PC-3 (cell line): Measurements from ENCODE around the gene HYCC1. TPM values are rescaled to one million over a fixed set of nuclear protein-coding genes. Genes with fewer than 3 reads are reported as not detected.
A peak's percentile ranks its signal among the peaks of the same experiment; 100 is the strongest.

Source experiments
- ATAC-seq: fragments of 200-7000 bp; cut with Tn5 transposase; 2 replicates; pipeline ENCODE4 v1.9.1; 2020; ENCODE audit warnings: mild to moderate bottlenecking, moderate library complexity
- BruUV-seq: library from RNA; stranded (reverse); fragments of 400-500 nt; replicated peaks from 2 replicates; lab custom pipeline; 2021; lab: Mats Ljungman, UMichigan
- CTCF ChIA-PET: fragments of 300-600 bp; sonication (Branson Sonifier 250); formaldehyde crosslinking; loops from one replicate; lab custom pipeline; 2022; ENCODE audit warnings: antibody characterized with exemption; lab: Charles Lee
- POLR2A ChIA-PET: fragments of 300-600 bp; sonication (Branson Sonifier 250); formaldehyde crosslinking; loops from one replicate; lab custom pipeline; 2022; ENCODE audit warnings: antibody characterized with exemption; ENCODE audit not compliant: unreplicated experiment; lab: Charles Lee
- DNase-seq: peaks from one replicate; pipeline ENCODE4 v3.0.0-alpha.2; 2015
- H2AFZ ChIP-seq: fragments of 300-600 bp; sonication (generic); 2 replicates; pipeline ENCODE4 v1.6.0; 2016; ENCODE audit warnings: antibody characterized with exemption, low read length
- H3F3A ChIP-seq: fragments of 300-600 bp; sonication (generic); one replicate; pipeline ENCODE4 v1.6.0; 2017; ENCODE audit warnings: antibody characterized with exemption, low read length, control low read depth, mild to moderate bottlenecking; ENCODE audit not compliant: unreplicated experiment
- H3K27ac ChIP-seq: fragments of 300-600 bp; sonication (generic); 2 replicates; pipeline ENCODE4 v1.5.1; 2016; ENCODE audit warnings: mild to moderate bottlenecking, low read length
- H3K27me3 ChIP-seq: fragments of 300-600 bp; sonication (generic); 2 replicates; pipeline ENCODE4 v1.6.1; 2016; ENCODE audit warnings: low read length, mixed read lengths
- H3K36me3 ChIP-seq: fragments of 300-600 bp; sonication (generic); 2 replicates; pipeline ENCODE4 v1.6.1; 2016; ENCODE audit warnings: low read depth, mixed run types, low read length, mixed read lengths
- H3K4me1 ChIP-seq: fragments of 300-600 bp; sonication (generic); 2 replicates; pipeline ENCODE4 v1.5.1; 2016; ENCODE audit warnings: low read length; ENCODE audit not compliant: insufficient read depth
- H3K4me2 ChIP-seq: fragments of 300-600 bp; sonication (generic); 2 replicates; pipeline ENCODE4 v1.6.0; 2016; ENCODE audit warnings: low read length
- H3K4me3 ChIP-seq: fragments of 300-600 bp; sonication (generic); 2 replicates; pipeline ENCODE4 v1.5.1; 2016; ENCODE audit warnings: mild to moderate bottlenecking, low read length, mixed read lengths
- H3K79me2 ChIP-seq: fragments of 300-600 bp; sonication (generic); 2 replicates; pipeline ENCODE4 v1.6.1; 2017; ENCODE audit warnings: low read length, mixed read lengths
- H3K9ac ChIP-seq: fragments of 300-600 bp; sonication (generic); 2 replicates; pipeline ENCODE4 v1.6.0; 2016; ENCODE audit warnings: mild to moderate bottlenecking, low read length
- H3K9me2 ChIP-seq: fragments of 300-600 bp; sonication (generic); replicated peaks from 2 replicates; pipeline ENCODE4 v1.6.1; 2016; ENCODE audit warnings: mixed run types, low read length, mixed read lengths
- H3K9me3 ChIP-seq: fragments of 300-600 bp; sonication (generic); 2 replicates; pipeline ENCODE4 v1.6.1; 2016; ENCODE audit warnings: low read length, mixed read lengths
- H4K20me1 ChIP-seq: fragments of 300-600 bp; sonication (generic); 2 replicates; pipeline ENCODE4 v1.6.1; 2016; ENCODE audit warnings: low read length, mixed read lengths
- CTCF ChIP-seq: fragments of 300-600 bp; sonication (generic); conservative IDR thresholded peaks from 2 replicates; pipeline ENCODE4 v1.5.1; 2017; ENCODE audit warnings: antibody characterized with exemption, low read depth, mild to moderate bottlenecking, low read length
- EZH2 ChIP-seq: fragments of 300-600 bp; sonication (generic); IDR thresholded peaks from one replicate; pipeline ENCODE4 v1.6.1; 2017; ENCODE audit warnings: antibody characterized with exemption, mild to moderate bottlenecking, low read length; ENCODE audit not compliant: unreplicated experiment
- EZH2phosphoT487 ChIP-seq: fragments of 300-600 bp; sonication (generic); IDR thresholded peaks from 2 replicates; pipeline ENCODE4 v1.6.1; 2018; ENCODE audit warnings: mild to moderate bottlenecking, antibody characterized with exemption, low read length, borderline replicate concordance
- intact Hi-C: fragments of 100-400 bp; cut with micrococcal nuclease; formaldehyde crosslinking; loops from 2 replicates; pipeline ENCODE4 v1.9.0; 2023
- total RNA-seq: library from RNA; depleted of rRNA; stranded (reverse); fragments of >200 nt; gene quantifications from 2 replicates; pipeline ENCODE4 v1.2.3, GENCODE V29; 2014

HYCC1 gene
- total RNA-seq, 1 experiment from 2014 or later = 15.5 TPM

- Histone ChIP-seq H3K9ac (no peak overlapping the region), H4K20me1 (peaks cover 23% of the 10 kb centered on the region), H3K27me3 (no peaks in the 10 kb centered on the region), H3K4me1 (peaks cover 21% of the 10 kb centered on the region), H3K4me3 (no peak overlapping the region), H3K9me2 (no peaks in the 10 kb centered on the region), H3K36me3 (no peaks in the 10 kb centered on the region), H3K9me3 (no peaks in the 10 kb centered on the region), H3K4me2 (peak overlapping the region; percentile 21; the same call in 1 of the 2 replicates), H3K79me2 (peaks cover 69% of the 10 kb centered on the region), H3F3A (no peaks in the 10 kb centered on the region), H2AFZ (no peak overlapping the region), H3K27ac (no peak overlapping the region)
- DNase-seq = no peak
- TF ChIP-seq CTCF (no peak), EZH2phosphoT487 (no peak), EZH2 (no peak)
- intact Hi-C loops = loop anchor here (5.0 kb wide), 1 partner anchor 79 kb away; no protein-coding TSS in a partner anchor
- BruUV-seq = no TSS peak
- no peak for ATAC-seq
- CTCF ChIA-PET = no interaction called here
- POLR2A ChIA-PET = no interaction called here
Measured at GRCh38 chr7:23011222-23011924, 2.6 kb downstream of the HYCC1 start.

GRCh38 chr7:23009303-23009702 lies 4.6 kb downstream of the HYCC1 start:
- Histone ChIP-seq H3K4me2 (no peak overlapping the region), H3K79me2 (peaks cover 75% of the 10 kb centered on the region), H3K9me3 (no peaks in the 10 kb centered on the region), H3K9me2 (no peaks in the 10 kb centered on the region), H3K4me3 (no peak overlapping the region), H4K20me1 (peaks cover 23% of the 10 kb centered on the region), H3K27ac (no peak overlapping the region), H3K9ac (no peak overlapping the region), H3K36me3 (no peaks in the 10 kb centered on the region), H3K4me1 (peaks cover 16% of the 10 kb centered on the region), H3F3A (no peaks in the 10 kb centered on the region), H3K27me3 (no peaks in the 10 kb centered on the region), H2AFZ (no peak overlapping the region)
- CTCF ChIA-PET = no interaction called here
- ATAC-seq (no peak), DNase-seq (no peak)
- no peak for TF ChIP-seq EZH2phosphoT487
- no peak for TF ChIP-seq EZH2
- intact Hi-C loops = no loop called here
- POLR2A ChIA-PET = no interaction called here
- BruUV-seq = no TSS peak

- ChIA-PET CTCF (interaction anchor here (0.6 kb wide), 1 partner anchor 81 kb away, joined by 5 read pairs; no protein-coding TSS in a partner anchor), POLR2A (no interaction called here)
- Histone ChIP-seq H3K4me2 (no peak overlapping the region), H3K27me3 (no peaks in the 10 kb centered on the region), H3K9ac (no peak overlapping the region), H3F3A (no peaks in the 10 kb centered on the region), H3K27ac (no peak overlapping the region), H3K79me2 (peaks cover 48% of the 10 kb centered on the region), H3K9me2 (0 out of 2 replicates have a peak, but pooled peaks cover 4% of the 10 kb centered on the region), H3K9me3 (no peaks in the 10 kb centered on the region), H3K36me3 (no peaks in the 10 kb centered on the region), H3K4me1 (peaks cover 11% of the 10 kb centered on the region), H3K4me3 (no peak overlapping the region), H4K20me1 (no peaks in the 10 kb centered on the region; the same call in 1 of the 2 replicates), H2AFZ (no peak overlapping the region)
- no TSS peak for BruUV-seq
- ATAC-seq (no peak), DNase-seq (no peak)
- TF ChIP-seq CTCF (no peak), EZH2 (no peak), EZH2phosphoT487 (no peak)
- intact Hi-C loops = no loop called here
Measured at GRCh38 chr7:23004247-23004520, 9.7 kb downstream of the HYCC1 start.
